Head of caudate nucleus (tissue), 42 donors: ENCODE data around the gene ZNF831.
A peak's percentile ranks its signal among the peaks of the same experiment; 100 is the strongest.

Experiments used
- DNase-seq, 42 donors: peaks; one replicate each; pipeline versions ENCODE4 v3.0.0 to v3.0.0-alpha.2; 2020 to 2021; ENCODE audit warnings: mixed read lengths in 7 of 42
- intact Hi-C: fragments of 100-400 bp; cut with DNase I; formaldehyde crosslinking; loops from one replicate; pipeline ENCODE4 v1.15.0; 2022

ZNF831 gene

DNA sequence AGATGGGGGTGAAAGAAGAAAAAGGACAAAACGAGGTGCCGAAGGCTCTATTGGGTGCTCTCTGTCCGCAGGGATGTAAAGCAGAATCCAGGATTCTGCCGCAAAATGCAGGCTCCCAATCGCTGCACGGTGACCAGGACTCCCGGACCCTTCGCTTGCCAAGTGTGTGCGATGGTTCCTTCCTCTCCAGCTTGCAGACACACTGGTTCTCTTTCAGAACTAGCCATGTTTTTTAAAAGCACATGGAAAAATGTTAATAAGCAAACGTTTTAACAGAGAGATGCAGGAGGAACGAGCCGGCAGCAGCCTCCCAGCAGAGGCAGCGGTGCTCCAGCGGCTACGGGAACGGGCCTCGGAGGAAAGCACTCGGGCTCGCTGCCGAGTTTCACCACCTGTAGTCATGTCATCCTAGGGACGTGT is 59.6 kb downstream of the ZNF831 start:
- intact Hi-C loops = loop anchor here (5.0 kb wide), 1 partner anchor 356 kb away; no protein-coding TSS in a partner anchor
- peak in 5 of 42 donors; percentile 17 to 37 (median 20) for DNase-seq

DNA sequence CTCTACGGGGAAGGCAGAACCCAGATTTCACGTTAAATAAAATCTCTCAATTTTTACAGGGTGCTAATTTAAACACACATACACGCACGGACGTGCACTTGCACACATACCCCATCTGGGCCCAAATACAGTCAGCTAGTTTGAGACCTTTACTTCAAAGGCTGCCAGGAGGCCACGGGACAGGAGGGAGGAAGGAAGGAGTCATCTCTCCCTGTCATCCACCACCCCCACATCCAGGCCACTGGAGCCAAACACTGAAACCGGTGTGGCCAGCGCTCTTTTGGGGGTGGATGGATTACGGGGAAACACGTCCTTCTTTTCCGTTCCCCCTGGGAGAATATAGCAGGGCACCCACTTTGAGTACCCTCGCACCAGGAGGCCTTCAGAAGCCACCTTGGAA is 60.1 kb downstream of the ZNF831 start:
- intact Hi-C loops = loop anchor here (5.0 kb wide), 1 partner anchor 356 kb away; no protein-coding TSS in a partner anchor
- DNase-seq = no peak

DNA sequence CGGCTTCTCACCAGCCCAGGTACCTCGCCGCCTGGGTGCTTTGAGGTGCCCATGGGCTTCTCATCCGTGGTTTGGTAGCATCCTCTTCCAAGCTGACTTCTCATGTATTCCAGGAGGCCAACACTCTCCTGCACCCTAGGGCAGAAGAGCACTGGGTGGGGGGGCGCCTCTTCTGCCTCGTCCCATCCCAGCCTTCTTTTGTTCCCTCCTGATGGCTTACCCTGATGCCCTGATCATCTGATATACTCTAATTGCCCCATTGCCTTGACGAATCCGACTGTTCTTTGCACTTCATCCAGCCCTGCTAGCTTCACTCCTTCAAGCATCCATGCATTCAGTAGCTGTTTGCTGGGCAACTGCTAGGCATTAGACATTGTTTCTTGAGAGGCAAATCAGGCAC is 60.6 kb downstream of the ZNF831 start:
- intact Hi-C loops = loop anchor here (5.0 kb wide), 1 partner anchor 357 kb away; no protein-coding TSS in a partner anchor
- DNase-seq = no peak

DNA sequence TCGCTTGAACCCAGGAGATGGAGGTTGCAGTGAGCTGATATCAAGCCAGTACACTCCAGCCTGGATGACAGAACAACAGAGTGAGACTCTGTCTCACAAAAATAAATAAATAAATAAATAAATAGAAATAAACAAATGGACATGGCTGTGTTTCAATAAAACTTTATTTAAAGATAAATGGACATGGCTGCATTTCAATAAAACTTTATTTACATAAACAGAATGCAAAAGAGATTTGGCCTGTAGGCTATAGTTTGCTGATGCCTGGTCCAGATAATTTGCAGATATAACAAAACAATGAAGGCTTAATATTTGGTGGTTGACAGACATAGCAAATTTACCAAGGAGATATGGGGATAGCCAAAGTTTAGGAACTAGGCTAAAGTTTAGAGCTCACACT is 66.8 kb downstream of the ZNF831 start:
- no peak for DNase-seq
- intact Hi-C loops = no loop called here

DNA sequence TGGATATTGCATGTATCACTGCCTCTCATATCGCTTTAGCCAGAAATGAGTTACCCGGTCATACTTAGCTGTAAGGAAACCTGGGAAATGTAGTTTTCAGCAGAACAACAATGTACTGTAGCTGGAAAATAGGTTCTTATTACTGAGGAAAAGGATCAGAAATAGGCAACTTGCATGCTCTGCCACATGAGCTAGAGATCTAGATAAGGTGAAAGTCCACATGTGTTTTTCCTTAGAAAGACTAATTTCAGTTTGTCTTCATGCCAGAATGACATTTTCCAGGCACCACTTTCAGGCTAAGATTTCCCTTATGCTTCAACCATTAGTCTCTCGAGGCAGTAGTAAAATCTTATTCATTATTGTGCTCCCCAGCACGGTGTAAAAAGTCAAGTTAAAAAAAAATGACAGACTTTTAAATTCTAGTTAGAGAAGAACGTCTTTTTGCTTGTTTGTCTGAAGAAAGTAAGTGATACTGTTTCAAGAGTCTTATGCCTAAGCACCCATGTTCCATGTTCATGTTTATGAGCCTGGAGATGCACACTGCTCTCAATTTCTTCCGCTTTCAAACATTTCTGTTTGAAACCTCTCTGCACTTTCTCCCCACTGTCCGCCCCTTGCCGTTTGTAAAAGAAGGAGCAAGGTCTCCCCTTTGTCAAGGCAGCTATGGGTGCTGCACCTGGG is 67.6 kb downstream of the ZNF831 start:
- intact Hi-C loops = no loop called here

DNA sequence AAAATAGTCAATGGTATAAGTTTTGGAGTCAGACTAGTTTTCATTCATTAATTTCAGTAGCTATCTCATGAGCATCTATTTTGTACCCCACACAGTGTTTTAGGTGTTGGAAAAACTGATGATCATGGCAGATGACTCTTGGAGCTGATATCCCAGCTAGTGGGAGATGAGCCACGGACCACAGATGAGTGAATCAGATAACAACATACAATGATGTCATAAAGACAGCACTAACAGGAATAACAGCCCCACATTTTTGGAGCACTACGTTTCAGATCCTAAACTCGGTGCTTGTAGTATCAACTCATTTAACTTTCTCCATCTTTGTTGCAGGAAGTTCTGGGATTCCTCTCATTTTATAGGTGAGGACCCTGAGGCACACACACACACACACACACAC is 69.0 kb downstream of the ZNF831 start:
- intact Hi-C loops = no loop called here
- no peak for DNase-seq

More for the DNA sequence above, 67.6 kb downstream of the ZNF831 start:
- no peak for DNase-seq

DNA sequence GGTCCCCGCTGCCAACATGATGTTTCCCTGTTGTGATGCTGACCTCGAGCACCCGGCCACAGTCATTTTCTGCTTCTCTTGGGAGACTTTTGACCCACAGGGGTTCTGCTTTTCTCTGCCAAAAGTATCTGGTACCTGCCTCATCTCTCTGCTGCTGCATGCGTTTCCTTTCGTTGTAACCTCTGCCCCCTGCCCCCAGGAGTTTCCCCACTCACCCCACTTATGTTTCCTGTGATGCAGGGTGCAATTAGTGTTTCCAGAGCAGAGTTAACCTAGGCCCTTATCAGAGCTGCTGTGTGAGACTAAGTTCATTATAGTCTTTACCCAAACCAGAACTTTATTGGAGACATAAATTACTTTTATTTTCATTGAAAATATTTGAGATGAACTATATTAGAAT is 71.6 kb downstream of the ZNF831 start:
- intact Hi-C loops = no loop called here
- no peak for DNase-seq

DNA sequence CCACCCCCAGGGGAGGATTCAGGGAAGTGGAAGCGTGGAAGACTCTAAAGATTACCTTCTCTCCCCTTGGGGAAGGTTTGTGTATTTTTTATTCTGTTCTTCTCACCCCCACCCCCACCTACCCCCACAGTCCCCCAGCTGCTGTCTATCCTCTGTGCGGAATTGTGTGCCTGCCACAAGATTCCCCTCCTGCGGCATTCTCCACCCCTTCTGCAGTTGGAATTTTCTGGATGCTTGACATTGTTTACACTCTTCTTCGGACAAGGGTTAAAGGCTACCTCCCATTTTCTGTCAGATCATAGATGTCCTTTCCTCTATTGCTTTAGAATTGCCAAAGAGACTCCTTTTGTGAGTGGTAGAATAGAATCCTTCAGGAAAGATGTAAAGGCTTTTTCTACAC is 76.4 kb downstream of the ZNF831 start:
- intact Hi-C loops = no loop called here
- DNase-seq = no peak

DNA sequence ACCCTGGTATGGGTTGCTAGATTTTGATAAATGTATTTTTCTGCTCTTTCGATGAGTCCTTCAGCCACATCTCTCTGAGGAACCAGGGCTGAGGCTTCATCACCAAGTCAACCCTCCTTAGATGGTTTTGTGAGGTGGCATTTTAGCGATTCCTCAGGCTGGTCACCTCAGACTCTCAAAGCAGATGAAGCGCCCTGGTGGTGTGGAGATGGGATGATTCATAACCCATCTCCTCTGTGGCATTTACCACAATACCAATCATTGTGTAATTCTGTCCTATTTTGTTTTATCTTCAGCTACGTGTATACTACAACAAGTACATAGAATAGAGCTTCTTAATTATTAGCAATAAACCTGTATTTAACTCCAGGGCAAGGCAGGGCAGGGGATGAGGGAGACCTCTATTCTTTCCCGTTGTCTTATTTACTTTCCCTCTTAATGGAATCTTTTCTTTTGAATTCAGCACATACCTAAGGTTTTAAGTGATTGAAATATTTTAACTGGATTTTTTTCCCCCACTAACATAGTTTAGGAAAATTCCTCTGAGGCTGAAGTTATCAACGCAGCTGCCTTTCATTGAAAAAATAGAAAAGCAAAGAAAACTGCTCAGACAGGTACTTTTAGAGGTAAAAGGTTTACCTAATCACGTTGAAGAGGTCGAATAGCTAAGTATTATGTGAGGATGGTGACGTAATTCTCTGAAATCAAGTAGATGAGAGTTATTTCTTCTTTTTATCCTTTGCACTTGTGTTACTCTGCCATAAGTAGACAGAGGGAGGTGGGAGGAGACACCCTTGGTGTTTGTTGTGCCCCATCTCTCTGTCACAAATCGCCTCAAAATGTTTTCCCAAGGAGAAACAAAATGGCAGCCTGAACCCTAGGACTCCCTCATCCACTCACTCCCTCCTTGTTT is 79.3 kb downstream of the ZNF831 start:
- no peak for DNase-seq
- intact Hi-C loops = no loop called here

DNA sequence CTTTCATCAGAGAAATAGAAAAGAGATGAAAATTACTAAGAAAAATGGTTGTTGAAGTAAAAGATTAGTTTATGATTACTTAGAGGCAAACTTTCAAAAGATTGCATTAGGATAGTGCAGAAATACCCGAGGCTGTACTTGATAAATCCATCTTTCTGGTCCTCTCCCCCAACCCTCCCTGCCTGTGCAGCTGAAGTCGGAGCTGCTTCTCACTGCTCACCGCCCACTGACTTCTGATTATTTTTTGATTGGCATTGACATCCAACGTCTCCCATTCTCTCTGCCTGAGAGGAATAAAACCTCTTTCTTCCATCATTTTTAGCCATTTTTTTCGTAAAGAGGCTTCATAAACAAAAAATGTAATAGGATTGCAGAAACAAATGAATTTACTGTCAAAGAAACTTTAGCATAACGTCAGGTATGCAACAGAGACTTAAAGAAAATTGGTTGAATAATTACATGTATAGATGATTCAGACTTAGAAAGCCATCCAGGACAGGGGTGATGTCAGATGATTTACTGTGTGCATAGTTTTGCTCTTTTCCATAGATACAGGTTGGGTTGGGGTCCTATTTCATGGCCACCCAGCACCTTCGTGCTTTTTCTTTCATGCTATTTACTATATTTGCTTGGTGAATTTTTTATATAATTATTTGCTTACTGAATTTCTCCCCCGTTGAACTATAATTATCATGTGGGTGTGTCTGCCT is 83.2 kb downstream of the ZNF831 start:
- peak in 29 of 42 donors; percentile 5 to 79 (median 33) for DNase-seq
- intact Hi-C loops = no loop called here

DNA sequence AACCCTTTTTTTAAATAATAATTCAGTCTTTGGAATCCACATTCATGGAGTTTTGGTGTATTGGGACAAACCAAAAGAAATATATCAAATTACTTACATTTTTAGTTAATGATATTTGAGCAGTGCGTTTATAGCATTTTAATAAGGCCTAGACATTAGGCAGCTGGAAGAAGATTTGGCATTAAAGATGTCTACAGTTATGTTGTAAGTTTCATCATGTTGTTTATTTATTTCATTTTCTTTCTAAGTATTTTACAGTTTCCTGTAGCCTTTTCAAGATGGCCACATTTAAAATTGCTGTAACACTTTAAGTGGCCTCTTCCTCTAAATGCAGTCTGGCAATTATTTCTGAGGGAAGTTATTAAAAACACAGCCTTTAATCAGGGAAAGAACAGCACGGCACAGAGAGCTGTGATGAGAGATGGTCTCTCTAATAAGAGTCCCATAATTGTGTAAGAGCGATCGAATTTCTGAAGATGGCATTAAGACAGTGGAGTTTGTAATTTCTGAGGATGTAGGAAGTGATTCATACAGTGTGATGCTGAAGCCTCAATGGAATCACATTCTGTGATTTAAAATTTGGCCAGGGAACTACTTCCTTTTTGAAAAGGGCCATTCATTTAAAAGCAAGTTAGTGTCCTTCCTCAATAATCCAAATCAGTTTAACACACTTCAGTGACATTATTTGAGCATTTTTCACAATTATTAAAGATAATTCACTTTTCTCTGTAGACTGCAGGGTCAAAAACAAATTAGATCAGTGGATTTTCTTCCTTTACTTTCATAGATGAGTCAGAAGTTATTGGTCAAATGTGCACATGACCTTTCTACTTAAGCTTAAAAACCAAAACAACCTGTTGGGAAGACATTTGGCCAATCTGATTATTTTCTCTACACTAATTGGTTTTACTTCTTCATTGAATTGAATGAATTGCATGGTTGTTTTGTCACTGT is 84.4 kb downstream of the ZNF831 start:
- DNase-seq = no peak
- intact Hi-C loops = no loop called here

DNA sequence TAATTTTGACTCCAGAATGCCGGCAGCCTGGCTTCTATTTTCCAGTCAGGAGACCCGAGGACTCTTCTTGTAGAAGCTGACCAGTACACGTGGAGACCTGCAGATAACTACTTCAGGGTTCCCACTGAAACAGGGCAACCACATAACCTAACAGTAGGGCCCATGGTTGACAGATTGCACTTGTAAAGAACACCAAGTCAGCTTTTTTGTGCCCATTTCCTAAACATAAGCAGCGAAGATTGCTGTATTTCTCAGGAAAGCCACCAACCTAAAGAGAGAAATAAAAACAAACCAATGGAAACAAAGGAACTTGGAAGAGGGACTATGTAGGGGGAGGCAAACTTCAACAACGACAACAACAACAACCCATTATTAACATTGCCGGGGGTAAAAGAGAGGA is 86.7 kb downstream of the ZNF831 start:
- DNase-seq = no peak
- intact Hi-C loops = no loop called here

DNA sequence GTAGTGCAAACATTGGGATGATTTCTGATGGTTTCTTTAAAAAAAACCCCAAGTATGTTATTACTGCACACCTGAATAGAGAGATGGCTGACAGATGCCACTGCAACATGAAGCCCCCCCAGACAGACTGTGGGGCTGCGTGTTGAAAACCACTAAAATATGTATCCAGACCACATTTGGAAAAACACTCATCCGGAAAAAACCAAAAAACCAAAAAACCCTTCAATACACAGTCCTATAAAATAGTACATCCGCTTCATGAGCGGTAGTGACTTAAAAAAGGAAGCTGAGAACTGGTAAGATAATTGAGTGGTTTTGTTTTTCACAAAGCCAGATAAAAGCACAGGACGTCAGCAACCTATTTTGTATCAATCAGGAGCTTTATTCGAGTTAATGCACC is 89.7 kb downstream of the ZNF831 start:
- DNase-seq = no peak
- intact Hi-C loops = no loop called here

DNA sequence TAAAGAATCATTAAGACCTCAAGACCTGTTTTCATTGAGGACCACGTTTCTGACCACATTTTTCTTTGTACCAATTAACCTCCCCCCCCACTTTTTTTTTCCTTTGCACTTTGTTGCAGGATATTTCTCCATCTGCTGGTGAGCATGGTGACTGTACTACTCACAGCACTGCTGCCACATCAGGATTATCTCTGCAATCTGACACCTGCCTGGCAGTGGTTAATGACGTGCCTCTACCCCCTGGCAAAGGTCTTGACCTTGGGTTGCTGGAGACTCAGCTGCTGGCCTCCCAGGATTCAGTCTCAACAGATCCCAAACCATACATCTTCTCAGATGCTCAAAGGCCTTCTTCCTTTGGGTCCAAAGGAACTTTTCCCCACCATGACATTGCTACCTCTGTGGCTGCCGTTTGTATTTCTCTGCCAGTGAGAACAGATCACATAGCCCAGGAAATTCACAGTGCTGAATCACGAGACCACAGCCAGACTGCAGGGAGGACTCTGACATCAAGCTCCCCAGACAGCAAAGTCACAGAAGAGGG is 90.2 kb downstream of the ZNF831 start:
- no peak for DNase-seq
- intact Hi-C loops = no loop called here

DNA sequence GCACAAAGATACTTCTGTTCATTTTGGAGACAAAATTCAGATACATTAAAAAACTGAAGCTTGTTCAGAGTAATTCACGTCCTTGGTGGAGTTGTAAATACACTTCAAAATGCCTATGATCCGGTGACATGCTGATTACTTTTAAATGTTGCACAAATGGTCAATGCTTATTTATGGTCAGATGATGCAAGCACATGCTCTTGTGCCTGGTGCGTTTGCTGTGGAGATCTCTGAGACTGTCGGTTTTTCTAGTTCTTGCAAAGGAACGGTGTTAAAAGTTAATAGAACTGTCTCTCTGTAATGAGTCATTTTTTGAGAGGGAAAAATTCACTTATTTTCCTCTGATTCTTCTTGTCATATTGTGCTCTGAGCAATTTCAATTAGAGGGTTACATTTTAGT is 91.6 kb downstream of the ZNF831 start:
- intact Hi-C loops = no loop called here
- DNase-seq = no peak

DNA sequence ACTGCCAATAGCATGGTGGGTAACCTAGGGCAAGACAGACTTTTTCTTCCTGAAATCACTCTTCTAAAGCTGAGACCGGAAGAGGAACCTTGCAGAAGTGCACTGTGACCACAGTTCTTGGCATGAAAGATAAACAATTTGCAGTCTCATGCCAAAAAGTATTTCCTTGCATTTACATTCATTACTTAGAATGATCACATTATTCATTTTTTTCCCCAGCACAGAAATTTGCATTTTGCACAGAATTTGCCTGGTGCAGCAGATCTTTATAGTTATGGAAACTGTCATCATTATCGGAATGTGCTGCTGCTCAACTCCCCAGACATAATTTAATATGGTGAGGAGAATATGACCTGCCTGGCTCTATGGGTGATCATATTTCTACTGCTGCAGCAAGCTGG is 94.6 kb downstream of the ZNF831 start:
- intact Hi-C loops = no loop called here

DNA sequence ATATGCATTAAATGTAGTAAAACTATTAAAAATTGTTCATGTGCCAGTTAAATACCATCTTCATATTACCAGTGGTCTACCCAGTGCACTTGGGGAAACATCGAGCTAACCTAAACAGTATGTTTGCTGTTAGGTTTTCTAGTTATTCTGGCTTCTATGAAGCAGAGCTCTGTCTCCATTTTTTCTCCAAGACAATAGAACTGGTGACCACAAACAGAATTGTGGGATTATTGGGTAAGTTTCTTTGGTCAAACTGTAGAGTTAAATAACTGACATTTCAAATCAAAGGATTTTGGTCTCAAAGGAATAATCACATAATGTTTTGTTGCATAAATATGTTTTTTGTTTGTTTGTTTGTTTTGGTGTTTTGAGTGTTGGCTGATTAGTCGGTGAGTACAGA is 96.3 kb downstream of the ZNF831 start:
- intact Hi-C loops = no loop called here

More for the DNA sequence above, 94.6 kb downstream of the ZNF831 start:
- DNase-seq = peak in 3 of 42 donors; percentile 8 to 17 (median 12)

DNA sequence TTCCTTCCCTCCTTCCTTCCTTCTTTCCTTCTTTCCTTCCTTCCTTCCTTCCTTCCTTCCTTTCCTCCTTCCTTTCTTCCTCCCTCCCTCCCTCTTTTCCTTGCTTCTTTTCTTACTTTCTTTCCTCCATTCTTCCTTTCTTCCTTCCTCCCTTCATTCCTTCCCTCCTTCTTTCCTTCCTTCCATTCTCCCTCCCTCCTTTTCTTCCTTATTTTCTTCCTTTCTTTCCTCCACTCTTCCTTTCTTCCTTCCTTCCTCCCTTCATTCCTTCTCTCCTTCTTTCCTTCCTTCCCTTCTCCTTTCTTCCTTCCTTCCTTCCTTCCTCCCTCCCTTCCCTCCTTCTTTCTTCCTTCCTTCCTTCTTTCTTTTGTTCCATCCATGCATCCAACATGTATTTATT is 101.7 kb downstream of the ZNF831 start:
- intact Hi-C loops = no loop called here
- no peak for DNase-seq

More for the DNA sequence above, 96.3 kb downstream of the ZNF831 start:
- DNase-seq = no peak
